Fibroblast of lung (primary cell): ENCODE measurements around the gene FASTK. TPM values are rescaled to one million over a fixed set of nuclear protein-coding genes. Genes with fewer than 3 reads are reported as not detected.

Experiments used
- DNase-seq, 2 donors: peaks; one replicate each; pipeline versions ENCODE4 v3.0.0 to v3.0.0-alpha.2; 2010; ENCODE audit warnings: low read depth in 2 of 2
- H2AFZ ChIP-seq: 2 replicates; pipeline ENCODE4 v1.5.1; 2012; ENCODE audit warnings: low read length, control low read depth, inconsistent platforms
- H3K27ac ChIP-seq: 2 replicates; pipeline ENCODE4 v1.5.1; 2011; ENCODE audit warnings: low read length, control low read depth; ENCODE audit not compliant: insufficient read depth
- H3K27me3 ChIP-seq: 2 replicates; pipeline ENCODE4 v1.5.1; 2011; ENCODE audit warnings: mild to moderate bottlenecking, low read length; ENCODE audit not compliant: control insufficient read depth, insufficient read depth
- H3K36me3 ChIP-seq: 2 replicates; pipeline ENCODE4 v1.5.1; 2011; ENCODE audit warnings: low read length; ENCODE audit not compliant: control insufficient read depth, insufficient read depth
- H3K4me1 ChIP-seq: 2 replicates; pipeline ENCODE4 v1.5.1; 2011; ENCODE audit warnings: low read length; ENCODE audit not compliant: control insufficient read depth, insufficient read depth; ENCODE audit errors: extremely low read depth
- H3K4me2 ChIP-seq: 2 replicates; pipeline ENCODE4 v1.5.1; 2011; ENCODE audit warnings: low read length, control low read depth; ENCODE audit not compliant: insufficient read depth; ENCODE audit errors: extremely low read depth
- H3K4me3 ChIP-seq, 4 experiments: fragments of 200-600 bp in 1 of 4; sonication (generic) in 1 of 4; replicated peaks in 1 of 4; 2 replicates each; pipeline ENCODE4 v1.5.1; 2011 to 2016; ENCODE audit warnings: low read length in 4 of 4, low read depth in 3 of 4, mild to moderate bottlenecking in 3 of 4, control low read depth in 2 of 4, inconsistent platforms in 1 of 4, mixed read lengths in 1 of 4; ENCODE audit not compliant: insufficient read depth in 1 of 4; ENCODE audit errors: control extremely low read depth in 1 of 4
- H3K79me2 ChIP-seq: 2 replicates; pipeline ENCODE4 v1.5.1; 2012; ENCODE audit warnings: mild to moderate bottlenecking, low read length, inconsistent platforms; ENCODE audit not compliant: control insufficient read depth, insufficient read depth
- H3K9ac ChIP-seq: 2 replicates; pipeline ENCODE4 v1.5.1; 2011; ENCODE audit warnings: mild to moderate bottlenecking, low read length, control low read depth; ENCODE audit not compliant: insufficient read depth
- H3K9me3 ChIP-seq: 2 replicates; pipeline ENCODE4 v1.5.1; 2012; ENCODE audit warnings: low read depth, low read length; ENCODE audit not compliant: control insufficient read depth, insufficient read depth
- H4K20me1 ChIP-seq: 2 replicates; pipeline ENCODE4 v1.5.1; 2011; ENCODE audit warnings: low read length; ENCODE audit not compliant: control insufficient read depth, insufficient read depth; ENCODE audit errors: extremely low read depth
- EZH2 ChIP-seq: IDR thresholded peaks from 2 replicates; pipeline ENCODE4 v1.5.1; 2012; ENCODE audit warnings: low read length, control low read depth, mild to moderate bottlenecking; ENCODE audit errors: missing control alignments
- polyA plus RNA-seq, 2 donors: library from polyadenylated mRNA; depleted of rRNA in 1 of 2; stranded (reverse) in 1 of 2; unstranded in 1 of 2; fragments of >200 nt; gene quantifications; 2 replicates each; pipeline ENCODE4 v1.2.1, GENCODE V29; 2011 to 2012; ENCODE audit warnings: missing spikeins in 1 of 2
- total RNA-seq: library from RNA; depleted of rRNA; stranded (reverse); fragments of >200 nt; gene quantifications from 2 replicates; pipeline ENCODE4 v1.2.1, GENCODE V29; 2014
- TF ChIP-seq, protein P1 (sequence below), 2 donors: IDR thresholded peaks in 1 of 2; conservative IDR thresholded peaks in 1 of 2; 1 replicate in 1 of 2; 2 replicates in 1 of 2; pipeline ENCODE4 v1.5.1; 2011 to 2012; ENCODE audit warnings: low read length in 2 of 2, control low read depth in 1 of 2, inconsistent platforms in 1 of 2, low read depth in 1 of 2, mild to moderate bottlenecking in 1 of 2

The FASTK gene
- total and polyA plus RNA-seq, 2 donors (not counting 1 experiment from before 2014, with no cell fraction given): 33.8 to 69.5 TPM

DNA sequence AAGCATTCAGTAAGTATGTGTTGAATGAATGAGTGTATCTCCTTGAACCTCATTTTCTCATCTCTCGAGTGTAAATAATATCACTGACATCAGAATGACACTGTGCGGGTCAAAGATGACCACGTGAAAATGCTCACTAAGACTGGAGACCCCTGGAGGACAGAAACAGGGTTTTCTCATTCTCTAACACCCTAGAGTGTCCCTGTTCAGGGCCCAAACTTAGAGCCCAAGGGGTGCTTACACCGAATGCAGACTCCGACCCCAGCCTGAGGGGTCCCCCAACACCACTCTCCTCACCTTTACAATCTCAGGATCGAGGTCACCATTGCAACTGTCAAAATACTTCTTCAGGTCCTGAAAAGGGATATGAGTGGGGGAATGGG lies 24.3 kb downstream of the FASTK start:
- H3K27ac ChIP-seq: no peak overlapping the region
- H3K79me2 ChIP-seq: peaks cover 14% of the 10 kb centered on the region
- TF ChIP-seq, protein P1, sequence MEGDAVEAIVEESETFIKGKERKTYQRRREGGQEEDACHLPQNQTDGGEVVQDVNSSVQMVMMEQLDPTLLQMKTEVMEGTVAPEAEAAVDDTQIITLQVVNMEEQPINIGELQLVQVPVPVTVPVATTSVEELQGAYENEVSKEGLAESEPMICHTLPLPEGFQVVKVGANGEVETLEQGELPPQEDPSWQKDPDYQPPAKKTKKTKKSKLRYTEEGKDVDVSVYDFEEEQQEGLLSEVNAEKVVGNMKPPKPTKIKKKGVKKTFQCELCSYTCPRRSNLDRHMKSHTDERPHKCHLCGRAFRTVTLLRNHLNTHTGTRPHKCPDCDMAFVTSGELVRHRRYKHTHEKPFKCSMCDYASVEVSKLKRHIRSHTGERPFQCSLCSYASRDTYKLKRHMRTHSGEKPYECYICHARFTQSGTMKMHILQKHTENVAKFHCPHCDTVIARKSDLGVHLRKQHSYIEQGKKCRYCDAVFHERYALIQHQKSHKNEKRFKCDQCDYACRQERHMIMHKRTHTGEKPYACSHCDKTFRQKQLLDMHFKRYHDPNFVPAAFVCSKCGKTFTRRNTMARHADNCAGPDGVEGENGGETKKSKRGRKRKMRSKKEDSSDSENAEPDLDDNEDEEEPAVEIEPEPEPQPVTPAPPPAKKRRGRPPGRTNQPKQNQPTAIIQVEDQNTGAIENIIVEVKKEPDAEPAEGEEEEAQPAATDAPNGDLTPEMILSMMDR (conservative IDR thresholded peaks at IDR 0.05 in 1 of 2, IDR thresholded peaks at IDR 0.05 in 1 of 2; ENCODE audit: low read depth in 1 of 2, low read length in 2 of 2): no peak
- no peak for TF ChIP-seq EZH2
- no peaks in the 10 kb centered on the region for H3K27me3 ChIP-seq
- H4K20me1 ChIP-seq: no peaks in the 10 kb centered on the region
- H3K36me3 ChIP-seq: no peaks in the 10 kb centered on the region
- H3K9me3 ChIP-seq: no peaks in the 10 kb centered on the region
- DNase-seq: no peak
- no peak overlapping the region for H3K9ac ChIP-seq
- H2AFZ ChIP-seq: no peak overlapping the region
- H3K4me3 ChIP-seq: no peak overlapping the region
- H3K4me2 ChIP-seq: peak overlapping the region; percentile 29
- H3K4me1 ChIP-seq: peaks cover 15% of the 10 kb centered on the region

- no peaks in the 10 kb centered on the region for H4K20me1 ChIP-seq
- peaks cover 9% of the 10 kb centered on the region for H3K4me1 ChIP-seq
- no peaks in the 10 kb centered on the region for H3K9me3 ChIP-seq
- no peaks in the 10 kb centered on the region for H3K36me3 ChIP-seq
- DNase-seq: no peak
- no peak overlapping the region for H3K9ac ChIP-seq
- no peaks in the 10 kb centered on the region for H3K27me3 ChIP-seq
- no peak for TF ChIP-seq EZH2
- TF ChIP-seq, protein P1 (conservative IDR thresholded peaks at IDR 0.05 in 1 of 2, IDR thresholded peaks at IDR 0.05 in 1 of 2; ENCODE audit: low read depth in 1 of 2, low read length in 2 of 2): no peak
- no peak overlapping the region for H3K4me3 ChIP-seq
- H3K27ac ChIP-seq: no peak overlapping the region
- H2AFZ ChIP-seq: no peak overlapping the region
- H3K79me2 ChIP-seq: no peaks in the 10 kb centered on the region
- no peak overlapping the region for H3K4me2 ChIP-seq
These were observed 26.9 kb downstream of the FASTK start for GRCh38 chr7:151053751-151054150.

DNA sequence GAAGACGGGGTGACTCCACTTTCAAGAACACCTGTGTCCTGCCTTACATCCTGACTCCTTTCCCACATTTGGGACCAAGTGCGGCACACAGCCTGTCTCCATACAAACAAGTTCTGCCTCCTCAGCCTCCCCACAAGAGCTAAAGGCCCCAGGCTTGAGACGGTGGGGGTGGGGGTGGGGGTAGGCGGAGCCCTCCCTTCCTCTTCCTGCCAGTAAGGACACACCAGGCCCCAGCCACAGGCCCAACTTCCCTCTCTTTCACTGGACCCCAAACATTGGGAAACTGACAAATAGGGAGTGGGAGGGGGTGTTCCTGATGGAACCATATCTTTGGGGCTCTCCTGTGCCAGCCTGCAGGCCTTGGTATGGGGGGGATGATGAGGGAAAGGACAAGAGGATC lies 27.5 kb downstream of the FASTK start:
- no peaks in the 10 kb centered on the region for H3K27me3 ChIP-seq
- no peak overlapping the region for H3K27ac ChIP-seq
- no peak overlapping the region for H3K9ac ChIP-seq
- no peaks in the 10 kb centered on the region for H4K20me1 ChIP-seq
- H3K4me3 ChIP-seq: no peak overlapping the region
- peaks cover 3% of the 10 kb centered on the region for H3K4me1 ChIP-seq
- no peaks in the 10 kb centered on the region for H3K36me3 ChIP-seq
- no peaks in the 10 kb centered on the region for H3K79me2 ChIP-seq
- no peak overlapping the region for H3K4me2 ChIP-seq
- DNase-seq: no peak
- H2AFZ ChIP-seq: no peak overlapping the region
- no peak for TF ChIP-seq EZH2
- TF ChIP-seq, protein P1 (conservative IDR thresholded peaks at IDR 0.05 in 1 of 2, IDR thresholded peaks at IDR 0.05 in 1 of 2; ENCODE audit: low read depth in 1 of 2, low read length in 2 of 2): no peak
- no peaks in the 10 kb centered on the region for H3K9me3 ChIP-seq
